IMR-90 (cell line): ENCODE results near the gene SIPA1L3.

Experiments
- BHLHE40 ChIP-seq: fragments of 150-350 bp; IDR thresholded peaks from 2 replicates; pipeline ENCODE4 v1.6.1; 2016; ENCODE audit warnings: mild to moderate bottlenecking, low read depth, low read length
- CEBPB ChIP-seq: IDR thresholded peaks from 2 replicates; pipeline ENCODE4 v1.6.1; 2012; ENCODE audit warnings: low read depth, low read length, improper control_type of control experiment
- MAZ ChIP-seq: IDR thresholded peaks from 2 replicates; pipeline ENCODE4 v1.6.1; 2012; ENCODE audit warnings: low read depth, mild to moderate bottlenecking, low read length, improper control_type of control experiment, moderate library complexity, borderline replicate concordance
- POLR2A ChIP-seq: IDR thresholded peaks from 2 replicates; pipeline ENCODE4 v1.6.1; 2012; ENCODE audit warnings: mild to moderate bottlenecking, low read depth, low read length
- RAD21 ChIP-seq: IDR thresholded peaks from 2 replicates; pipeline ENCODE4 v1.6.1; 2012; ENCODE audit warnings: low read length, improper control_type of control experiment
- RCOR1 ChIP-seq: IDR thresholded peaks from 2 replicates; pipeline ENCODE4 v1.6.1; 2012; ENCODE audit warnings: mild to moderate bottlenecking, low read length, improper control_type of control experiment; ENCODE audit not compliant: insufficient replicate concordance
- RFX5 ChIP-seq: IDR thresholded peaks from 2 replicates; pipeline ENCODE4 v1.8.0; 2012; ENCODE audit warnings: low read depth, mild to moderate bottlenecking, low read length, moderate library complexity
- SMC3 ChIP-seq: fragments of 150-350 bp; IDR thresholded peaks from 2 replicates; pipeline ENCODE4 v1.6.1; 2016; ENCODE audit warnings: low read depth, mild to moderate bottlenecking, antibody characterized with exemption, low read length, moderate library complexity
- TF ChIP-seq, protein P1 (sequence below): conservative IDR thresholded peaks from 2 replicates; pipeline ENCODE4 v1.5.1; 2012; ENCODE audit warnings: mild to moderate bottlenecking, low read depth, low read length, improper control_type of control experiment
- TF ChIP-seq, protein P2 (sequence below): fragments of 150-350 bp; IDR thresholded peaks from 2 replicates; pipeline ENCODE4 v1.6.1; 2016; ENCODE audit warnings: low read depth, mild to moderate bottlenecking, low read length, moderate library complexity, borderline replicate concordance

DNA sequence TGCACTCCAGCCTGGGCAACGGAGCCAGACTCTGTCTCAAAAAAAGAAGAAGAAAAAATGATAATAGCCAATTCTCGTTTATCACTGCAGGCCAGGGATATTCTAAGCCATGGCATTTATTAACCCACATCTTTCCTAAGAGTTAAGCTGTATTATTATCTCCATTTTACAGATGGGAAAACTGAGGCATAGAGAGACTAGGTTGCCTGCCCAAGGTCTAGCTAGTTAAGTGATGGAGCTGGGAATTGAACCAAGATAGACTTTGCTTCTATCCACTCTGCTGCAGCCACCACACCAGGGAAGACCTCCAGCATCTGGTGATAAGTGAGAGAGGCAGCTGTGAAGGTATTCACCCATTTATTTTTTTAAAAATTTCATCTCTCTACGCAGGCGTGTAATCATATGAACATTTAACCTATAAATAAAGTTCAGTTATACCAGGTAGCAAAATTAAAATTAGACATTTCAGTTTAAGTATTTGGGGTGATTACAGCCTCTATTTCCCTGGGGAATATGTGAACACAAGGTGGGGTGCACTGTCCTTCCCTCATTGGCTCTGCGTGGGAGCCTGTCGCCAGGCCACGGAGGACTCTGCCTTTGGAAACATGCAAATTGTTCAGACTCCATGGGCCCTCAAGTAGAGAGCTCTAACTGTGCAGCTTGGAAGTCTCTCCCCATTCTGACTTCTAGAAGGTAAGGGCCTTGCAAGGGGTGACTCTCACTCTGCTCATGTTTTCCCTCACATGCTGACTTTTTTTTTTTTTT lies 157.8 kb downstream of the SIPA1L3 start:
- TF ChIP-seq, protein P1, sequence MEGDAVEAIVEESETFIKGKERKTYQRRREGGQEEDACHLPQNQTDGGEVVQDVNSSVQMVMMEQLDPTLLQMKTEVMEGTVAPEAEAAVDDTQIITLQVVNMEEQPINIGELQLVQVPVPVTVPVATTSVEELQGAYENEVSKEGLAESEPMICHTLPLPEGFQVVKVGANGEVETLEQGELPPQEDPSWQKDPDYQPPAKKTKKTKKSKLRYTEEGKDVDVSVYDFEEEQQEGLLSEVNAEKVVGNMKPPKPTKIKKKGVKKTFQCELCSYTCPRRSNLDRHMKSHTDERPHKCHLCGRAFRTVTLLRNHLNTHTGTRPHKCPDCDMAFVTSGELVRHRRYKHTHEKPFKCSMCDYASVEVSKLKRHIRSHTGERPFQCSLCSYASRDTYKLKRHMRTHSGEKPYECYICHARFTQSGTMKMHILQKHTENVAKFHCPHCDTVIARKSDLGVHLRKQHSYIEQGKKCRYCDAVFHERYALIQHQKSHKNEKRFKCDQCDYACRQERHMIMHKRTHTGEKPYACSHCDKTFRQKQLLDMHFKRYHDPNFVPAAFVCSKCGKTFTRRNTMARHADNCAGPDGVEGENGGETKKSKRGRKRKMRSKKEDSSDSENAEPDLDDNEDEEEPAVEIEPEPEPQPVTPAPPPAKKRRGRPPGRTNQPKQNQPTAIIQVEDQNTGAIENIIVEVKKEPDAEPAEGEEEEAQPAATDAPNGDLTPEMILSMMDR = no peak
- no peak for TF ChIP-seq CEBPB
- no peak for TF ChIP-seq POLR2A
- TF ChIP-seq SMC3 = no peak
- TF ChIP-seq MAZ = no peak
- TF ChIP-seq, protein P2, sequence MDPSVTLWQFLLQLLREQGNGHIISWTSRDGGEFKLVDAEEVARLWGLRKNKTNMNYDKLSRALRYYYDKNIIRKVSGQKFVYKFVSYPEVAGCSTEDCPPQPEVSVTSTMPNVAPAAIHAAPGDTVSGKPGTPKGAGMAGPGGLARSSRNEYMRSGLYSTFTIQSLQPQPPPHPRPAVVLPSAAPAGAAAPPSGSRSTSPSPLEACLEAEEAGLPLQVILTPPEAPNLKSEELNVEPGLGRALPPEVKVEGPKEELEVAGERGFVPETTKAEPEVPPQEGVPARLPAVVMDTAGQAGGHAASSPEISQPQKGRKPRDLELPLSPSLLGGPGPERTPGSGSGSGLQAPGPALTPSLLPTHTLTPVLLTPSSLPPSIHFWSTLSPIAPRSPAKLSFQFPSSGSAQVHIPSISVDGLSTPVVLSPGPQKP = no peak
- TF ChIP-seq RFX5 = no peak
- no peak for TF ChIP-seq BHLHE40
- no peak for TF ChIP-seq RCOR1
- no peak for TF ChIP-seq RAD21
